Gastroesophageal sphincter (tissue), 3 donors: Measurements from ENCODE around the gene CAMK1G.

ENCODE experiments used
- CTCF ChIP-seq, 4 experiments: fragments of 200-600 bp in 2 of 4; fragments of 450-650 bp in 2 of 4; sonication (generic) in 1 of 4; IDR thresholded peaks; one replicate each; pipeline ENCODE4 v1.5.1; 2017 to 2019; ENCODE audit warnings: antibody characterized with exemption in 4 of 4, mild to moderate bottlenecking in 2 of 4, moderate library complexity in 2 of 4
- EP300 ChIP-seq: sonication (generic); formaldehyde crosslinking; IDR thresholded peaks from one replicate; pipeline ENCODE4 v1.6.1; 2017; ENCODE audit warnings: antibody characterized with exemption, mild to moderate bottlenecking
- POLR2A ChIP-seq, 2 donors: fragments of 450-650 bp; IDR thresholded peaks; one replicate each; pipeline ENCODE4 v1.6.1; 2017; ENCODE audit warnings: antibody characterized with exemption in 2 of 2, mild to moderate bottlenecking in 2 of 2, moderate library complexity in 1 of 2
- POLR2AphosphoS5 ChIP-seq: sonication (generic); formaldehyde crosslinking; IDR thresholded peaks from one replicate; pipeline ENCODE4 v1.6.1; 2017; ENCODE audit warnings: antibody characterized with exemption

GRCh38 chr1:209625791-209626285, 42.3 kb downstream of the CAMK1G start:
- TF ChIP-seq CTCF (IDR thresholded peaks at IDR 0.05) (no peak), POLR2AphosphoS5 (no peak), POLR2A (IDR thresholded peaks at IDR 0.05) (no peak), EP300 (no peak)
